ENCODE measurements around the gene DISP2. TPM values are rescaled to one million over a fixed set of nuclear protein-coding genes. Genes with fewer than 3 reads are reported as not detected.

The DISP2 gene
- total RNA-seq, 3 donors from 2014 or later = under 0.01 to 0.88 (median under 0.01) TPM

DNA sequence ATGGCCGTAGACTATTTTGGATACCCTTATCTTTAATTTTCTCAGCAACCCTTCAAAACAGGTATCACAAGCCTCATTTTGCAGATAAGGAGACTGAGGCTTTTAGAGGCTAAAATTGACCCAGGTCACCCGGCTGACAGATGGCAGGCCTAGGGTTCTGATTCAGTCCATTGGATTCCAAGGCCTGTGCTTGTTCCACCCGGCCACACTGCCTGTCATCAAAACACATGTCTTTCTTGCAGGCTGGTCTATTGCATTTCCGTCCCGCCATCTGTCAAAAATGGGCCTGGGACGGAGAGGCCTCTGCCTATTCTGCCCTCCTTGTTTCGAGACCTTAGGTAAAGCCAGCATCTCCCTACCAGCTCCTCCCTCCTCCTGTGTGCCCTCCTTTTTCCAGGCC is 26.4 kb upstream of the DISP2 start:
- no peak for DNase-seq (ENCODE audit: low spot score in 2 of 2)
- intact Hi-C loops (cut with DNase I; ENCODE audit: low total_unique reads) = no loop called here
- H3K4me1 ChIP-seq = peaks cover 22% of the 10 kb centered on the region in 2 donors
- H3K9me3 ChIP-seq = no peaks in the 10 kb centered on the region
- H3K27me3 ChIP-seq = no peaks in the 10 kb centered on the region
- no peak overlapping the region for H3K4me3 ChIP-seq
- no peaks in the 10 kb centered on the region for H3K36me3 ChIP-seq
- peak overlapping the region; percentile 49 to 59 for H3K27ac ChIP-seq
- TF ChIP-seq POLR2AphosphoS5 (IDR thresholded peaks at IDR 0.05) = no peak
- TF ChIP-seq, protein P1, sequence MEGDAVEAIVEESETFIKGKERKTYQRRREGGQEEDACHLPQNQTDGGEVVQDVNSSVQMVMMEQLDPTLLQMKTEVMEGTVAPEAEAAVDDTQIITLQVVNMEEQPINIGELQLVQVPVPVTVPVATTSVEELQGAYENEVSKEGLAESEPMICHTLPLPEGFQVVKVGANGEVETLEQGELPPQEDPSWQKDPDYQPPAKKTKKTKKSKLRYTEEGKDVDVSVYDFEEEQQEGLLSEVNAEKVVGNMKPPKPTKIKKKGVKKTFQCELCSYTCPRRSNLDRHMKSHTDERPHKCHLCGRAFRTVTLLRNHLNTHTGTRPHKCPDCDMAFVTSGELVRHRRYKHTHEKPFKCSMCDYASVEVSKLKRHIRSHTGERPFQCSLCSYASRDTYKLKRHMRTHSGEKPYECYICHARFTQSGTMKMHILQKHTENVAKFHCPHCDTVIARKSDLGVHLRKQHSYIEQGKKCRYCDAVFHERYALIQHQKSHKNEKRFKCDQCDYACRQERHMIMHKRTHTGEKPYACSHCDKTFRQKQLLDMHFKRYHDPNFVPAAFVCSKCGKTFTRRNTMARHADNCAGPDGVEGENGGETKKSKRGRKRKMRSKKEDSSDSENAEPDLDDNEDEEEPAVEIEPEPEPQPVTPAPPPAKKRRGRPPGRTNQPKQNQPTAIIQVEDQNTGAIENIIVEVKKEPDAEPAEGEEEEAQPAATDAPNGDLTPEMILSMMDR (IDR thresholded peaks at IDR 0.05) = no peak
- TF ChIP-seq POLR2A (IDR thresholded peaks at IDR 0.05) = no peak

DNA sequence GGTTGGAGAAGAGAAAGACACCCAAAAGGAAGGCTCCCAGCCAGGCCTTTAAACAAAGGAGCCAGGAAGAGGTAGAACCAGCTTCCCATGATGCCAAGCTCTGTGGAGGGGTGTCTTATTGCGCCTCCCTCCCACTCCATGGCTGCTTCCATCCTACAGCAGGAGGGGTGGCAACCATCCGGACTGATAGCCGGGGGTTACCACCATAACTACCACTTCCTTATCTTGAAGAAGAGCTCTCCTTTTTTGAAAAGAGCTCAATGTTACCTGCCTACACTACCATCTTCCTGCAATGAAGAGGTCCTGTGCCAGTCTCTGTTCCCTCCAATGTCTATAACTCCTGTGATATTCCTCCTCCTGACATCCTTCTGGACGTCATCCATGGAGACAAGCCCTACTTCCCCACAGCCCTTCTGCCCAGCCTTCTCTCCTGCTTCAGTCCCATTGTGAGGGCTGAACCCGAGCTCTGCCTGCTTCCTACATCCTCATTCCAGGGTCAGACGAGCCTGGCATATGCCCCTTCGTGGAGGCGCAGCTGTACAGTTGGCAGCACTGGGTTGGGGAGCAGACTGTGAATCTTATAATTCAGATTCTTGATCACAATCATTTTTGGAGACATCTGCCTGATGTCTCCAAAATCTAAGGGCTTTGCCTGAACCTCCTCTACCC is 25.8 kb upstream of the DISP2 start:
- intact Hi-C loops (cut with DNase I; ENCODE audit: low total_unique reads) = no loop called here
- H3K36me3 ChIP-seq = no peaks in the 10 kb centered on the region
- H3K4me3 ChIP-seq = no peak overlapping the region
- peak overlapping the region; percentile 49 to 59 for H3K27ac ChIP-seq
- H3K4me1 ChIP-seq = peaks cover 22 to 25% of the 10 kb centered on the region in 2 donors
- DNase-seq (ENCODE audit: low spot score in 2 of 2) = no peak
- H3K9me3 ChIP-seq = no peaks in the 10 kb centered on the region
- H3K27me3 ChIP-seq = no peaks in the 10 kb centered on the region
- TF ChIP-seq POLR2AphosphoS5 (IDR thresholded peaks at IDR 0.05) = no peak
- TF ChIP-seq, protein P1 (IDR thresholded peaks at IDR 0.05) = no peak
- no peak for TF ChIP-seq POLR2A (IDR thresholded peaks at IDR 0.05)

DNA sequence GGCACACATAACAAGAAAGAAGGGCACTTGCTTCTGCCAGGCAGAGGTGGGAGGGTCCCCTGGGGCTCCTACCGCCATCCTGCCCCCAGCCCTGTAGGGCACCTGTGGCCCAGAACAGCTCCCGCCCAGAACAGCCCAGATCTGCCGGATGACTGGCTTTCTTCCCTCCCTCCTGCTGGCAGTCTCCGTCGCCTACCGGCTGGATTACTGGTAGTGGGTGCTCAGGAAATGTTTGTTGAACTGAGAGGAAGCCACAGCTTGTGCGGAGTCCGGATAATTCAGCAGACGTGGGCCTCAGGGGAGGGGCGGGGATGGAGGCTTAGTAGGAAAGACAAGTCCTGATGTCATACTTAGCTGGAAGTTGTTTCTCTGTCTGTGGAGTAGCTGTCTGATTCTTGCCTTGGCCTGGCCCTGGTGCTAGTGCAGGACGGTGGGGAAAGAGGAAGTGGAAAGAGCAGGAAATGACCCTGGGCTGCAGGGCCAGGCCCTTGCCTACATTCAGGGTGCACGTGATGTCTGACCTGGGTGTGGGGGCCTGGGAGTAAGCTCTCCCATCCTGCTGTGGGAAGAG is 24.0 kb upstream of the DISP2 start:
- no peak for TF ChIP-seq POLR2A (IDR thresholded peaks at IDR 0.05)
- TF ChIP-seq, protein P1 (IDR thresholded peaks at IDR 0.05) = no peak
- no peak for TF ChIP-seq POLR2AphosphoS5 (IDR thresholded peaks at IDR 0.05)
- Histone ChIP-seq H3K4me3 (peak overlapping the region in 1 of 3 donors; percentile 15), H3K4me1 (peaks cover 33 to 42% of the 10 kb centered on the region in 2 donors), H3K9me3 (no peaks in the 10 kb centered on the region), H3K27ac (peak overlapping the region; percentile 96 to 97), H3K27me3 (no peaks in the 10 kb centered on the region), H3K36me3 (no peaks in the 10 kb centered on the region)
- intact Hi-C loops (cut with DNase I; ENCODE audit: low total_unique reads) = no loop called here
- DNase-seq (ENCODE audit: low spot score in 2 of 2) = peak in 1 of 2 donors; percentile 60

DNA sequence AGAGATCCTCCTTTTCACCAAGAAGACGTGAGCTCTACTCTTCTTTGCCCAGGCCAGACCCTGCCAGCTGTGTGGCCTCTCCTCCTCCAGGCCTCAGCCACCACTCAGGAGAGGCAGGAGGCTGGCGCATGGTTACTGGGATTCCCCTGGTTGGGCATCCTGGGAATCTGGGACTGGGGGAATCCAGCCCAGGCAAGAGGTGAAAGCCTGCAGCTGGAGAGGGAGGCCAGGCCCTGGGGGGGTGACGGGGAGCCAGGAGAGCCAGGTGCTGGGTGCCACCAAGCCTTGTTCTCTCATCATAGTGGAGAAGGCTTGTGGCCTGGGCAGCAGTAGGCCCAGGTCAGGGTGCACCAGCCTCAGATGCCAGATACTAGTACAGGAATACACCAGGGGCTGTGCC is 23.5 kb upstream of the DISP2 start:
- Histone ChIP-seq H3K27ac (peak overlapping the region; percentile 96 to 97), H3K4me3 (no peak overlapping the region), H3K36me3 (no peaks in the 10 kb centered on the region), H3K4me1 (peaks cover 33 to 48% of the 10 kb centered on the region in 2 donors), H3K9me3 (no peaks in the 10 kb centered on the region), H3K27me3 (no peaks in the 10 kb centered on the region)
- DNase-seq (ENCODE audit: low spot score in 2 of 2) = no peak
- TF ChIP-seq, protein P1 (IDR thresholded peaks at IDR 0.05) = no peak
- no peak for TF ChIP-seq POLR2A (IDR thresholded peaks at IDR 0.05)
- no peak for TF ChIP-seq POLR2AphosphoS5 (IDR thresholded peaks at IDR 0.05)
- intact Hi-C loops (cut with DNase I; ENCODE audit: low total_unique reads) = no loop called here

Data from breast epithelium (tissue), 4 donors.